ENCODE data around the gene ENDOU.
"Not testable (repeated sequence)": the region's sequence is repeated elsewhere in the genome, so short reads cannot be mapped to it uniquely, and the experiment has no call there.

Gene ENDOU

DNA sequence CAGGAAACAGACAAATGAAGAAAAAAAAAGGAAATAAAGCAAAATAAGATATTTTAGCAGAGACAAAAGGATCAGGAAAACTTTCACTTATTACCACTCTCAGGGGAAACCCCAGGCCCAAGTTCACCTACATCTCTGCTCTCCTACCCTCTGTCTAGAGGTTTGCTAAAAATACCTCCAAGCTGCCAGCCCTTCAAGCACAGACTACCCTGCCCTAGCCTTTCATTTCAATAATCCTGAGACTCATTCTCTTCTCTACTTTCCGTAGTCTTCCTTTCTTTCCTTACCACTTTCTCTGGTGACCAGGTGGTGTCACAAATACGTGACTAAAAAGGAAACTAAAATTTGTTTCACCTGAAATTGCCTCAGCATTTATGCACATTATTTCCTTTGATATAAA is 53.2 kb downstream of the ENDOU start:
- DNase-seq = no peak

DNA sequence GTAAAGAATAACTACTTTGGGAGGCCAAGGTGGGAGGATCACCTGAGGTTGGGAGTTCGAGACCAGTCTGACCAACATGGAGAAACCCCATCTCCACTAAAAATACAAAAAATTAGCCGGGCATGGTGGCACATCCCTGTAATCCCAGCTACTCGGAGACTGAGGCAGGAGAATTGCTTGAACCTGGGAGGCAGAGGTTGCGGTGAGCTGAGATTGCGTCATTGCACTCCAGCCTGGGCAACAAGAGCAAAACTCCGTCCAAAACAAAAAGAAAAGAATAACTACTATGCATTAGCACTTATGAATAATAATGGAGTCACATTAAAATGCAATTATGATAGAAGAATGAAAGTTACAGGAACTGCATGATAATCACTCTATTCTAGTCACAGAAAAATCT is 57.4 kb downstream of the ENDOU start:
- DNase-seq = not testable (repeated sequence)
